ENCODE data around the gene PIGN. TPM values are rescaled to one million over a fixed set of nuclear protein-coding genes. Genes with fewer than 3 reads are reported as not detected.

The PIGN gene
- total RNA-seq, 1 donor from 2014 or later = 29.4 TPM

DNA sequence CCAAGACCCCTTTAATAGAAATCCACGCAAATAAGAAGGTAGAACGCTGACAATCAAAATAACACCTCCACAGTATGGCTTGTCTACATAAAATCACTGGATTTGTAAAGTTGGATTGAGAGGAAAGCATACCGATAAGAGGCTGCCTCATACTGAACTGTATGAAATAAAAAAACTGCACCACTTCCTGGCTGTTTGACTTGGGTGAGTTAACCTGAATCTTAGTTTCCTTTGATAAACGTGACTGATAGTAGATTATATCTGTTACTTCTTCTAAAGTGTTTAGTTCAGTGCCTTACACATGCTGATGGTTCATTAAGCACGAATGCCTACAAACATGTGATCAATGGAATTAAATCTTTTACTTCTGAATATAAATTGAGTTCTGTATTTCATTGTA is 153.6 kb downstream of the PIGN start:
- H3K4me1 Mint-ChIP-seq (ENCODE audit: low read depth) = peaks cover 40% of the 10 kb centered on the region
- intact Hi-C loops (cut with micrococcal nuclease) = loop anchor here (2.0 to 5.0 kb wide), 3 partner anchors 80 to 106 kb away; no protein-coding TSS in a partner anchor
- H3K27me3 Mint-ChIP-seq (ENCODE audit: low read depth) = peaks cover 20% of the 10 kb centered on the region
- no peak for DNase-seq (ENCODE audit: low spot score)
- no peaks in the 10 kb centered on the region for H3K9me3 Mint-ChIP-seq
- no peak overlapping the region for H3K4me3 Mint-ChIP-seq (ENCODE audit: low read depth)
- no peak overlapping the region for H3K27ac Mint-ChIP-seq
- peaks cover 5% of the 10 kb centered on the region for H3K36me3 Mint-ChIP-seq (ENCODE audit: low read depth)

DNA sequence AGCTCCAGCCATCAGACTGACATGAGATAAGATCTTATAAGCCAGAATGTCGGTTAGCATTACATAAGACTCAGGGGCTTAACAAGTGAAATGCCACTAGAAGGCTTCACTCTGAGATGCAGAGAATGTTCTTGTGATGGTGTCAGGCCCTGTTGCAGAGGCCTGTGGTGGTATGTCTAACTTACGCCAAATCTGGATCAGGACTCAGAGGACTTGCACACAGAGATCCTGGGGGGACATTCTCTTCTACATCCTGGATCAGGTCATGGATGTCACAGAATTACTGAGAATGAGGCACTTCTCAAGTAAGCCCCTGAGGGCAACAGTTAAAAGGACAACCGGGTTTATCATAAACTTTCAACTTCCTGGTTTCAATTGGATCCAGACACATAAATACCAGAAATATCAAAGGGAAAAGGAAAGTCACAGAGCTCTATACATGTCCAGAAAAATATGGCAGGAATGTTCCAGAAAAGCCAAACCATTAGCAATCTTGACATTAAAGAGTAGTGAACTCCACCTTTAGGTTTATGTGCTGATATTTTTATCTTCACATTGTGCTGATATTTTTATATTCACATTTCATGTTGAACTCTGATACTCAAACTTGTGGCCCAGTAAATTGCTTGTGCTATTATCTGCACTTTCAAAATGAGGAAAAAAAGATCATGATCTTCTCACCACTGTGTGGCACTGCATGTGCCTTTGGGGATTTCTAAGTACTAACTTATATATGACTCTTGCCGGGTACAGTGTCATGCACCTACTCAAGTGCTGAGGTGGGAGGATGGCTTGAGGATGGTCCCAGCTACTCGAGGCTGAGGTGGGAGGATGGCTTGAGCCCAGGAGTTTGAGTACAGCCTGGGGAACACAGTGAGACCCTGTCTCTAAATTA is 156.5 kb downstream of the PIGN start:
- no peak for DNase-seq (ENCODE audit: low spot score)
- H3K27ac Mint-ChIP-seq = no peak overlapping the region
- H3K4me1 Mint-ChIP-seq (ENCODE audit: low read depth) = peaks cover 37% of the 10 kb centered on the region
- intact Hi-C loops (cut with micrococcal nuclease) = loop anchor here (5.0 kb wide), 2 partner anchors 102 to 103 kb away; no protein-coding TSS in a partner anchor
- no peaks in the 10 kb centered on the region for H3K9me3 Mint-ChIP-seq
- no peak overlapping the region for H3K4me3 Mint-ChIP-seq (ENCODE audit: low read depth)
- peaks cover 5% of the 10 kb centered on the region for H3K36me3 Mint-ChIP-seq (ENCODE audit: low read depth)
- H3K27me3 Mint-ChIP-seq (ENCODE audit: low read depth) = peaks cover 33% of the 10 kb centered on the region

DNA sequence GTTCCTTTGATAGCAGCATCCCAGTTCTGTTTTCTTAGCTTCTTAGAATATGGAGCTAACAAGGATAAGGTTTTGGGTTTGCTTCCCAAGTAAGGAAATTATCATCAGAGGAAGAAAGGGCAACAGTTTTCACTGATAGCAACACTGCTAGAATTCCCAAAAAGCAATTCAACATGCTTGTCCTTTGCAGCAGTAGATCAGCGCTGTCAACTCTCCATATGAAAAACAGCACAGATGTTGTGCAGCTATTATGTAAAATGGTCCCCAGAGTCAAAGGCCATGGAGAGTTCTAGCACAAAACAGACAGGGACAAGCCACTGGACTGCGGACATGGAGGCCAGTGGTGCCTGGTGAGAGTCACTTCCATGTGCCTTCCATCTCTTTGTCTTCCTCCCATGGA is 158.1 kb downstream of the PIGN start:
- Mint-ChIP-seq H3K4me3 (ENCODE audit: low read depth) (no peak overlapping the region), H3K27me3 (ENCODE audit: low read depth) (peaks cover 37% of the 10 kb centered on the region), H3K27ac (no peak overlapping the region), H3K4me1 (ENCODE audit: low read depth) (peaks cover 28% of the 10 kb centered on the region), H3K36me3 (ENCODE audit: low read depth) (peaks cover 5% of the 10 kb centered on the region), H3K9me3 (no peaks in the 10 kb centered on the region)
- intact Hi-C loops (cut with micrococcal nuclease) = no loop called here
- DNase-seq (ENCODE audit: low spot score) = no peak

DNA sequence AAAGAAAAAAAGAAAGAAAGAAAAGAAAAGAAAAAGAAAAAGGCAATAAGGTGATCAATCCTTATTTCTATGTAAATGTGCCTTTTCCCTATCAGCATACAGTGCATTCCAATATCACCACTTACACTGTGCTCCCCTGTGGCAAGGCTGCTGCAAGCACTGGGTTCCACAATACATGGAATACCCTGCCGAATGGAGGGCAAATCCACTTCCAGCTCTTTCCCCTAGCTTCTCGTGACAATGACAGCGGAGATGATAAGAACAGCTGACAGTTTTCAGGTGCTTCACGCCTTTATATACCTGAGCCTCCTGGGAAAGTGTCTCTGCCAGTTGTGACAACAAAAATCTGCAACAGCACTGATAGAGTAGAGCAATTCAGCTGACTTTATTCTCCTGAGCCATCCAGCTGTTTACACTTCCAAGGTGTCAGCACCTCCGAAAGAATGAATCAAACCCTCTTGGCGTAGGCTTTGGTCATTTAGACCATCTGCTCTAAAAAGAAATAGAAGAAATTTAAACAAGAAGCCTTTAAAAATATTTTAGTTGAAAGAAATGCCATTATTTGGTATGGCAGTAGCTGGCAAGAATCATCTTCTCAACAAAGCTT is 158.8 kb downstream of the PIGN start:
- intact Hi-C loops (cut with micrococcal nuclease) = no loop called here
- peaks cover 21% of the 10 kb centered on the region for H3K4me1 Mint-ChIP-seq (ENCODE audit: low read depth)
- peaks cover 41% of the 10 kb centered on the region for H3K27me3 Mint-ChIP-seq (ENCODE audit: low read depth)
- DNase-seq (ENCODE audit: low spot score) = no peak
- H3K27ac Mint-ChIP-seq = no peak overlapping the region
- no peak overlapping the region for H3K4me3 Mint-ChIP-seq (ENCODE audit: low read depth)
- peaks cover 5% of the 10 kb centered on the region for H3K36me3 Mint-ChIP-seq (ENCODE audit: low read depth)
- H3K9me3 Mint-ChIP-seq = no peaks in the 10 kb centered on the region

DNA sequence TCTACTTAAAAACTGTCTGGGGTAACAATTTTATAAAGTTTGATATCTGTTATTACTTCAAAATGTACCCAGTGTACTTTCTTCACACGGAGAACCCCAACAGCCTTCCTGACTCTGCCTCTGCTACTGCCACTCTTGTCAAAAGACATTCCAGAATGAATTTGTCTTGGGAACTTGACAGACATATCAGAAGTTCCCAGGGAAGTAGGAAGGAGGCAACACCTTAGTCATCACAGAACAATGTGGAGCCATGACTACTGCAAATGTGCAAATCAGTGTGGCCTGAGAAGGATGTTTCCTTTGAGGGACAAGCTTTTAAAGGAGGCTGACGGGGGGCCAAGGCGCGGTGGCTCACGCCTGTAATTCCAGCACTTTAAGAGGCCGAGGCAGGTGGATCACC is 160.3 kb downstream of the PIGN start:
- Mint-ChIP-seq H3K4me3 (ENCODE audit: low read depth) (no peak overlapping the region), H3K9me3 (no peaks in the 10 kb centered on the region), H3K27me3 (ENCODE audit: low read depth) (peaks cover 42% of the 10 kb centered on the region), H3K27ac (no peak overlapping the region), H3K36me3 (ENCODE audit: low read depth) (peaks cover 5% of the 10 kb centered on the region), H3K4me1 (ENCODE audit: low read depth) (peaks cover 13% of the 10 kb centered on the region)
- DNase-seq (ENCODE audit: low spot score) = no peak
- intact Hi-C loops (cut with micrococcal nuclease) = no loop called here

DNA sequence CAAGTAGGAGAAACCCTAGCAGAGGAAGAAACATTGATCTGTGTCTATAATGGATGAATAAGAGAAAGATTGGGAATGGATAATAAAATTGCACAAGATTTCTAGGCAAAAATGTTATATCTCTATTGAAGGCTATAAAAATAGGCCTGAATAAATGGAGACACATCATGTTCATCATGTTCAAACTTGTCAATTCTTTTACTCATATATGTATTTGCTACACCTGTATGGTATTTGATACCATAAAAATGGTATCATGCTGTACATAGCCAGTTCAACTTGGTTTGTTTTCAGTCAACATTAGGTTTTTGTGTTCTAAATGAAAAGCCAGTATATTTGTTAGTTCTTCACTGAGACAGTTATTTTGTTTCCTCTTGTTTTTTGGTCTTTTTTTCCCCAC is 161.9 kb downstream of the PIGN start:
- H3K9me3 Mint-ChIP-seq = no peaks in the 10 kb centered on the region
- no peak for DNase-seq (ENCODE audit: low spot score)
- intact Hi-C loops (cut with micrococcal nuclease) = no loop called here
- no peaks in the 10 kb centered on the region for H3K4me1 Mint-ChIP-seq (ENCODE audit: low read depth)
- H3K36me3 Mint-ChIP-seq (ENCODE audit: low read depth) = no peaks in the 10 kb centered on the region
- no peak overlapping the region for H3K27ac Mint-ChIP-seq
- H3K27me3 Mint-ChIP-seq (ENCODE audit: low read depth) = peaks cover 45% of the 10 kb centered on the region
- H3K4me3 Mint-ChIP-seq (ENCODE audit: low read depth) = no peak overlapping the region

DNA sequence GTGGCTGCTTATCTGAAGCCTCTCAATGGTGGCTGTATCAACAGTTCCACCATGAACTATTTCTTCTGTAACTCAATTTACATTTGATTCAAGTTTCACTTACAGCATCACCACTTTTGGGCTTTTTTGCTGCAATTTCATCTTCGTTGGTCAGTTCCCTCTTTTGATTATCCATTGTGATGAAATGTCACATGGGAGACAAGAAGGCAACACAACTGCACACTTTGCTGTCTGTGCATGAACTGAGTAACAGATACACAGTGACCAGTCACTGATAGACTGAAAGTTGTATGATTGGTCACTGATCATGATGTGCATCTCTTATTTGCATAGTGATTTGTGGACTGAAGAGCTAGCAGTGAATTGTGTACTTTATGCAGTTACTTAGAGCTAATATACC is 163.3 kb downstream of the PIGN start:
- no peak overlapping the region for H3K4me3 Mint-ChIP-seq (ENCODE audit: low read depth)
- intact Hi-C loops (cut with micrococcal nuclease) = no loop called here

DNA sequence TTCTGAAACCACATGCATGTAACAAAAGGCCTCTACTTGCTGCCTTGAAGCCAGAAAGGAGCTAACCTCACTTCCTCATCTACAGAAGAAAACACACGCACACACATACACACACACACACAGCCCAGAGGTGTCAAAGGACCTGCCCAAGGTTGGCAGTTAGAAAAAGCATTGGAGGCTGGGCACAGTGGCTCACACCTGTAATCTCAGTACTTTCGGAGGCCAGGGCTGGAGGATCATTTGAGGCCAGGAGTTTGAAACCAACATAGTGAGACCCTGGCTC is 168.2 kb downstream of the PIGN start:
- Mint-ChIP-seq H3K4me3 (ENCODE audit: low read depth) (no peak overlapping the region), H3K36me3 (ENCODE audit: low read depth) (no peaks in the 10 kb centered on the region), H3K9me3 (no peaks in the 10 kb centered on the region), H3K4me1 (ENCODE audit: low read depth) (peaks cover 2% of the 10 kb centered on the region), H3K27me3 (ENCODE audit: low read depth) (peaks cover 21% of the 10 kb centered on the region), H3K27ac (no peak overlapping the region)
- DNase-seq (ENCODE audit: low spot score) = no peak
- intact Hi-C loops (cut with micrococcal nuclease) = no loop called here

More for the DNA sequence above, 163.3 kb downstream of the PIGN start:
- Mint-ChIP-seq H3K27me3 (ENCODE audit: low read depth) (peaks cover 38% of the 10 kb centered on the region), H3K36me3 (ENCODE audit: low read depth) (no peaks in the 10 kb centered on the region), H3K27ac (no peak overlapping the region), H3K4me1 (ENCODE audit: low read depth) (peaks cover 2% of the 10 kb centered on the region), H3K9me3 (no peaks in the 10 kb centered on the region)
- no peak for DNase-seq (ENCODE audit: low spot score)

DNA sequence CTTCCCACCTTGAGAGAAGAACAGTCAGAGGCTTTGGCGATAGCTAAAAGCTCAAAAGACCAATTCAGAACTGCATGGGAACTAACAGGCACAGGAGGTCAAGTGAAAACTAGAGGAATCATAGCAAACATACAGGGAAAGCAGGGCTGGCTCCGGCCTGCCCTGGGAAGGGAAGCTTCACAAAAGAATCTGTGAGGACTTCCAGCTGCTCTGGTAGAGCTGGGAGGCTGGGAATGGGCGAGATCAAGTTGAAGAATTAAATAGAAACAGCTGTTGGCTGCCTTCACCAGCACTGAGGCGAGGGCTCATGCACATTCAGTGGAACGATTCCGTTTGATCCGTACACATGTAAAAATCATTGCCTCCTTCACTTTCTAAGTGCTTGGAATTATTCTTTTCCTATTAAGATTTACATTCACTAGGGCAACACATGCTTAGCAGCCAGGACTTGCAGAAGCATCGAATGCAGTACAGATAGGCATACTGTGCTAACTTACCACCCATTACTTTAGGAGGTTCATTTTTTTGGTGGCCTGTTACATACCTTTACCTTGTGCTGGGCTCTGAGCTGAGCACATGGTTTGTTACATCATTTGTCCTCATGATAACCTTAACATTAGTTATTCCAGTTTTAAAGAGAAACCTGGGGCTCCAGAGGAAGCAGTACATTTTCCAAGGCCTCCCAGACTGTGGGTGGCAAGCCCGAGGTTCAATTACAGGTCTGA is 168.7 kb downstream of the PIGN start:
- H3K4me3 Mint-ChIP-seq (ENCODE audit: low read depth) = no peak overlapping the region
- intact Hi-C loops (cut with micrococcal nuclease) = no loop called here
- no peaks in the 10 kb centered on the region for H3K9me3 Mint-ChIP-seq
- H3K27ac Mint-ChIP-seq = no peak overlapping the region
- H3K36me3 Mint-ChIP-seq (ENCODE audit: low read depth) = no peaks in the 10 kb centered on the region
- no peak for DNase-seq (ENCODE audit: low spot score)
- H3K4me1 Mint-ChIP-seq (ENCODE audit: low read depth) = peaks cover 2% of the 10 kb centered on the region
- peaks cover 20% of the 10 kb centered on the region for H3K27me3 Mint-ChIP-seq (ENCODE audit: low read depth)

DNA sequence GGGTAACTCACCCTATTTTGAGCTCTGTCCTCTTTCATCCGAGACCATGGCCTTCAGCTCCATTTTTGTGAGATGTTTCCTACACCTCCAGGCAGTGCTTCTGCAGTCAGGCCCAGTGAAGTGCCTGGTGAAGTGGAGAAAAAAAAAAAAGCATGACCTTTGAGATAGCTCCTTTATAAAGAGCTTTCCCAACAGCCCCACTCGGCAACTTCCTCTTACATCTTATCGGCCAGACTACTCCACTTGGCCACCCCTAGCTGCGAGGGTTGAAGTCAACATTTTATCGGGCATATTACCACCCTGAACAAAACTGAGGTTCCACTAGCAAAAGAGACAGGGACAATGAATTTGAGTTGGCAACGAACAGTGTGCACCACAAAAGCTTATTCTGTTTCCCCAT is 169.2 kb downstream of the PIGN start:
- Mint-ChIP-seq H3K27me3 (ENCODE audit: low read depth) (peaks cover 17% of the 10 kb centered on the region), H3K27ac (no peak overlapping the region), H3K36me3 (ENCODE audit: low read depth) (no peaks in the 10 kb centered on the region), H3K9me3 (no peaks in the 10 kb centered on the region), H3K4me3 (ENCODE audit: low read depth) (no peak overlapping the region), H3K4me1 (ENCODE audit: low read depth) (peaks cover 2% of the 10 kb centered on the region)
- DNase-seq (ENCODE audit: low spot score) = no peak
- intact Hi-C loops (cut with micrococcal nuclease) = no loop called here

DNA sequence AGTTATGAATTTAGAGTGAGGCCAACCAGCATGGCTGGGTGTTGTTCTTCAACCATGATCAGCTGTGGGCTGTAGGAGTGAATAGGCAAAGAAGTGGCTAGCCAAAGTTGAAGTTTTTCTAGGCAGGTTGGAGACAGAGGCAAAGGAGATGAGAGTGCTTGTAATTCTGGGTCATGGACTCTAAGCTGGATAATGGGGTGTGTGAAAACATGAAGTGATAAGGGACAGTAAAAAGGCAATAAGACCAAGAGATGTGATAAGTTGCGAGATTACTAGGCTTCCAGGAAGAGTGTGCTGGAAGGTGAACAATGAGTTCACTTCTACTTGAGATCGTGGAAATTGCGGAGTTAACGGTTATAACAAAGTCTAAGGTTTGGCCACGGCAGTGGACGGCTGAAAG is 175.4 kb downstream of the PIGN start:
- Mint-ChIP-seq H3K27ac (no peak overlapping the region), H3K36me3 (ENCODE audit: low read depth) (no peaks in the 10 kb centered on the region), H3K27me3 (ENCODE audit: low read depth) (peaks cover 13% of the 10 kb centered on the region), H3K4me1 (ENCODE audit: low read depth) (no peaks in the 10 kb centered on the region), H3K4me3 (ENCODE audit: low read depth) (no peak overlapping the region), H3K9me3 (peaks cover 4% of the 10 kb centered on the region)
- intact Hi-C loops (cut with micrococcal nuclease) = no loop called here
- DNase-seq (ENCODE audit: low spot score) = no peak

DNA sequence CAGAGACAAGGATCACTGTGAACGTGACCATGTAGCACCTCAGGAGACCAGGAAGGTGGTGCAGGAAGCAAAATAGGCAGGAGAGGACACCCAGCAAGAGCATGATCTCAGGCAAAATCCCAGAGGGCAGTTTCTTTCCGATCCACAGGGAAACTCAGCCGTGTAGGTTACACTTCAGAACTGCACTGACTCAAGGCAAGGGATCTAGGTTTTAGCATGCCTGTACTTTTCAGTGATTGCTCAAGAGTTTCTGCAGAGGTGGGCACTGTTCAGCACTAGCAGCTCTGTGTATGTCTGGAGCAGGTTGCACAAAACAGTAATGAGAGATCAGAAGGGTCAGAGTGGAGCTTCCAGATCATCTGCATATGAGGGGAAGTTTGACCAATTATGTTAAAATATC is 177.3 kb downstream of the PIGN start:
- intact Hi-C loops (cut with micrococcal nuclease) = no loop called here

DNA sequence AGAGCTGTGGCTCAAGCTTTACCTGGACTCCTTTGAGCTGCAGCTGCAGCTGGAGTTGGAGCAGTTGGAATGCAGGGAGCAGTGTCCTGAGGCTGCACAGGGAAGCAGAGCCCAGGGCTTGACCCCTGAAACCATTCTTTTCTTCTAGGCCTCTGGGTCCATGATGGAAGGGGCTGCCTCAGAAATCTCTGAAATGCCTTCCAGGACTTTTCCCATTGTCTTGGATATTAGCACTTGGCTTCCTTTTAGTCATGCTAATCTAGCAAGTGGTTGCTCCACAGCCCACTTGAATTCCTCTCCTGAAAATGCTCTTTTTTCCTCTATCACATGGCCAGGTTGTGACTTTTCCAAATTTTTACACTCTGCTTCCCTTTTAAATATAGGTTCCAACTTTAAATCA is 185.5 kb downstream of the PIGN start:
- DNase-seq (ENCODE audit: low spot score) = no peak
- Mint-ChIP-seq H3K36me3 (ENCODE audit: low read depth) (no peaks in the 10 kb centered on the region), H3K9me3 (peaks cover 42% of the 10 kb centered on the region), H3K27ac (no peak overlapping the region), H3K4me1 (ENCODE audit: low read depth) (peaks cover 3% of the 10 kb centered on the region), H3K4me3 (ENCODE audit: low read depth) (no peak overlapping the region), H3K27me3 (ENCODE audit: low read depth) (peaks cover 12% of the 10 kb centered on the region)
- intact Hi-C loops (cut with micrococcal nuclease) = no loop called here

More for the DNA sequence above, 177.3 kb downstream of the PIGN start:
- H3K27me3 Mint-ChIP-seq (ENCODE audit: low read depth) = peaks cover 13% of the 10 kb centered on the region
- no peaks in the 10 kb centered on the region for H3K4me1 Mint-ChIP-seq (ENCODE audit: low read depth)
- peaks cover 12% of the 10 kb centered on the region for H3K9me3 Mint-ChIP-seq
- H3K4me3 Mint-ChIP-seq (ENCODE audit: low read depth) = no peak overlapping the region
- H3K36me3 Mint-ChIP-seq (ENCODE audit: low read depth) = no peaks in the 10 kb centered on the region
- H3K27ac Mint-ChIP-seq = no peak overlapping the region
- DNase-seq (ENCODE audit: low spot score) = no peak

All from activated T-helper 2 cell treated with anti-CD3 and anti-CD28 coated beads, Interferon-gamma antibody, Interleukin-2, Interleukin-4, amounts not matched to agents 10 μg/mL and 5 μg/mL and 100 μg/mL, durations not matched to agents 14 hours and 24 hours and 36 hours (primary cell).